Stimulated activated CD8-positive, alpha-beta memory T cell treated with anti-CD3 and anti-CD28 coated beads, Interleukin-15, amount 100 ng/mL, for 4 hours (primary cell): ENCODE data around the gene RNF225.
A peak's percentile ranks its signal among the peaks of the same experiment; 100 is the strongest.
"Not testable (repeated sequence)": the region's sequence is repeated elsewhere in the genome, so short reads cannot be mapped to it uniquely, and the experiment has no call there.

Source experiments
- DNase-seq, 2 donors: peaks; one replicate each; pipeline ENCODE4 v3.0.0-alpha.2; 2020; ENCODE audit warnings: low read depth in 2 of 2

Gene RNF225

DNA sequence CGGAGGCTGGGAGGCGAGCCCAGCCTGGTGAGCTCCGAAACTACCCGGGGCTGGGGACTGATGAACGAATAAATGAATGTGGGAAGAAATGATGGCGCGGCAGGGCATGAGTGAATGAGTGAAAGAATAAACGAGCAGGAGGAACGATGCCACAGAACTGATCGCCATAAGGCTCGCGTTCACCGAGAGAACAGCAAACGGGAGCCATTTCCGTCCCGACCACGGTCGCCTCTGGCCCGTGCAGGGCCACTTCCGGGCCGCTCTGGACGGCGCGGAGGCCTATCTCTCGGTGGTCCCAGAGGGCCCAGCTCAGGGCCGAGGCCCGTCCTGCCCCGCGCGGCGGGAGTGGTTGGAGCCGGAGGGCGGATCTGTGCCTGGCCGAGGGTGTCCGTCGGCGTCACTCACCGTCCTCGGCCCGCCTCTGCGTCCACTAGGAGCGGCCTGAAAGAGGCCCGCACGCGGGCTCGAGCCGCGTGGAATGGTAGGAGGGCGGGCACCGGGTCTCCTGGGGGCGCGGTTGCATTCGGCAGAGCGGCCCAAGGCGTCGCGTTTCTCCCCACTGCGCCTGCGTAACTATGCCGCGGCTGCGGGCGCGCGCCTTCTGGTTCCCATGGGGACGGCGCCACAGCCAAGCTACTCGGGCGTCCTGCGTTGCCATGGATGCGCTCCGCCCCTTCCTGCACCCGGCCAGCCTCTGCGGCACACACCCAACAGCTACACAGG, 33.0 kb upstream of the RNF225 start, which contains the start of gene ZNF497:
Gene ZNF497 (minus strand): TSS at position 480 of the 723 bp plus-strand sequence. CDS start 5,116 bp downstream, outside the sequence.
- DNase-seq, result peak; percentile 93 to 95

DNA sequence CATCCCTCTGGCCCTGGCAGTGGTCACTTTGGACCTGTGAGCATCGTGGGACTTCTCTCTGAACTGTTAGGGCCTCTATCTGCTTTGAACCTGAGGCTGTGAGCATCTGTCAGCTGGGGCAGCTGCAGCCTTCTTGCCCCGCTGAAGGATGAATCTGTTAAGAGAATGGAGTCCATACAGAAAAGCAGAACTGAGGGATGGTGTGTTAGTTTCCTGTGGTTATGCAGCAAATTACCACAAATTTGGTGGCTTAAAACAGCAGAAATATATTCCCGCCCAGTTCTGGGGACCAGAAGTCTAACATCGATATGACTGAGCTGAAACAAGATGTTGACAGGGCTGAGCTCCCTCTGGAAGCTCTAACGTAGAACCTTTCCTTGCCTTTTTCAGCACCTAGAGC, 31.3 kb upstream of the RNF225 start:
- no peak for DNase-seq

DNA sequence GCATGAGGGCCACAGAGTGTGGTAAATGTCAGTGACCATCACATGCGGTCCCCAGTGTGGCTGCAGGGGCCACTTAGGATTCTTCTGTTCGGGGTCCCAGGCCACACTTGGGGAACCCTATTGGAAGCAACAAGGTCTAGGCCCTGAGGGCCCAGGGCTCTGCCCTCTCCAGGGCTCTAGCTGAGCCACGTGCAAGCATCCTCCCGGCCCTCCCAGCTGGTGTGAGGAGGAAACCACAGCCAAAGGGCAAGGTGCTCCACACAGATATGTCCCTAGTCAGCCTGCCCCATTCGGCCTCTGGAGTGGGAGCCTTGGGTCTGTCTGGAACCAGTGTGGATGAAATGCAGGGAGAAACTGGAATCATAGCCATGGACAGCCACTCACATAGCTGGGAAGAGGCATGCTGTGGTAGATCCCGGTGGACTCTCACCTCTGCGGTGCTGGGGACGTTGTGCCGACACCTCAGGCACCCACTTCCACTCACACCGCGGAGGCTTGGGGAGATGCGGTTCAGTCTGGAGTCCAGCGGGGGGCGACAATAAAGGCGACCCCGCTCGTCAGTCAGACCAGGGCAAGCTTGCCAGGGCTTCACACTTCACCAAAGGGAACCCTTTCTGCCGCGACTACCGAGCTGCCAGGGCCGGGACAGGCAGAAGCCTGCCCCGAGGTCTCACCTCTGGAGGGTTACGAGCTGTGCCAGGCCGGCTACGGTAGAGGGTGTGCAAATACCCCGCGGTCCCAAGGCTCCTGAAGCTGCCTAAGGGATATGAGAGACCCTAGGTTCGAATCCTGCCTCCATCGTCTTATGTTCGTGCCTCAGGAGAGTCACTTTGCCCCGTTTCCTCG, 28.6 kb upstream of the RNF225 start:
- DNase-seq, result no peak

DNA sequence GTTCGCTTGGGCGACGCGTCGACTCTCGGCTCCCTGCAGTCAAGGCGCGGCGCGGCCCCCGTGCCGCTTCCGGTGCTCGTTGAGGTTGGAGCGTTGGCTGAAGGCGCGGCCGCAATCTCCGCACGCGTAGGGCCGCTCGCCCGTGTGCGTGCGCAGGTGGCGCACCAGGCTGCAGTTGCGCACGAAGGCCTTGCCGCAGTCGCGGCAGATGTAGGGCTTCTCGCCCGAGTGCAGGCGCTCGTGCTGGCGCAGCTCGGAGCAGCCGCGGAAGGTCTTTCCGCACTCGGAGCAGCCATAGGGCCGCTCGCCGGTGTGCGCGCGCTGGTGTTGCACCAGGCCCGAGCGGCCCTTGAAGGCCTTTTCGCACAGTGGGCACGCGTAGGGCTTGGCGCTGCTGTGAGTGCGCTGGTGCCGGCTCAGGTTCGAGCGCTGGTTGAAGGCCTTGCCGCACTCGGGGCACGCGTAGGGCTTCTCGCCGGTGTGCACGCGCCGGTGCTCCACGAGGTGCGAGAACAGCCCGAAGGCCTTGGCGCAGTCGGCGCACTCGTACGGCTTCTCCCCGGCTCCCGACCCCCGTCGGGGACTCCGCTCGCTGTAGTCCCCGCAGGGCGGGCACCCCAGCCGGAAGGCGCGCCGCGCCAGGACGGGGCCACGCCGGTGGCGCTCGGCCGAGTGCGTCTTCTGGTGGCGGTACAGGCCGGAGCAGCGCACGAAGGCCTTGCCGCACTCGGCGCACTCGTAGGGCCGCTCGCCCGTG, 27.6 kb upstream of the RNF225 start:
- DNase-seq, result no peak

DNA sequence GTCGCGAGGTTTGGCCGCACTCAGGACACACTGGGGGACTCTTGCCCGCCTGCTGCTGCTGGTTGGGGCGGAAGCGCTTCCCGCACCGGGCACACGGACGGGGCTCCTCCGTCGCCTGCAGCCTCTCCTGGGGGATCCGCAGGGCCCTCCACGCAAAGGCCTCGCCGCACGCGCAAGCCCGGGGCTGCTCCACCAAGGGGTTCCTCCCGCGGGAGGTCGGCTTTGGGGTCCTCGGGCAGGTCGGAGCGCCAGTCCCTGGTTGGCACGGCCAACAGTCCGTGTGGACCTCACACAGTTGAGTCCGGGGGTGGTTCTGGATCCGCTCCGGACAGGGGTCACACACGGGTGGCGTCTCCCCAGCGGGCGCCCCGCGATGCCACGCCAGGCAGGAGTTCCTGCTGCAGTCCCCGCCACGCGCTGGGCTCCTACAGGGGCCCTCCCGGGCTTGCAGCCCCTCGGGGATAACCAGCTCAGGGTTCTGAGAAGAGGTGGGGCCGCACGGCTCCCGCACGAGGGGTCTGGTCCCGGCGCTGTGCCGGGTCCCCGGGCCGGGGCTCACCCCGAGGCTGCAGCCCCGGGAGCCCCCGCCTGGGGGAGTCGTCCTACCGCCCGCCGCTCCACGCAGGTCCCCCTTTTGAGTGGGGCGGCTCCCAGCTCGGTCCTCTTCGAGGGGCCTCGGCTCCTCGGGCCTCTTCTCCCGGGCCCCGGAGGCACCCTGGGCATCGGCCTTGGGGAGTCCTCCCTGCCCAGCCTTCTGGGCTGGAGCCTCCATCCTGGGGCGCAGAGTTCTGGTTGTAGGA, 26.7 kb upstream of the RNF225 start:
- no peak for DNase-seq

DNA sequence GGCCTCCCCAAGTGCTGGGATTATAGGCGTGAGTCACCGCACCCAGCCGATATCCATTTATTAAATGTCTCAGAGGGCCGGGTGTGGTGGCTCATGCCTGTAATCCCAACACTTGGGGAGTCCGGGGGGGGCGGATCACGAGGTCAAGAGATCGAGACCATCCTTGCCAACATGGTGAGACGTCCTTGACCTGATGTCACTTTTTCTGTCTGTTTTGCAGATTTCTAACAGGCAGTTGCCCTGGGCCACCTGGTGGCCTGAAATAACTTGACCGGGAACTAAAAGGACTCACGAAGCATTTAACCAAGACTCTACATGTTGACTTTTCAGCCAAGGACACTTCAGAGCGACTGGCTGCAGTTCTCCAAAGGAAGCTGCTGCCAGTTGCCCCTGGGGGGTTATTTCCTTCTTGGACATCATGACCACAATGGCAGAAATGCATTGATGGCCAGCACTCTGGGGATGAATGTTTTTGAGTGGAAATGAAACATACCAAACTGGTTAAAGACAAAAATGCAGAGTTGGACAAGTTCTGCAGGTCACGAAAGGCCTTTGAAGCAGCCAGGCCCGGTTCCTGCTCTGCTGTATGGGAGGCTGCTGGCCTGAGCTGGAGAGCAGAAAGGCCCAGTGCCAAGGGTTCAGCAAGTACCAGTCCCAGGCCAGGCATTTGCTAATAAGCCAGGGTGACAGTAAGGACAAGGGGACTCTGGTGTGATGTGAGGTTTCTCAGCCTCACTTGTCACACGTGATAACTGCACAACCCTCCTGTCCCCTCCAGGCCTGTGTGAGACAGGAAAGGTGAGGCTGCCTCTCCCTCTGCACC, 22.9 kb upstream of the RNF225 start:
- DNase-seq, result no peak

DNA sequence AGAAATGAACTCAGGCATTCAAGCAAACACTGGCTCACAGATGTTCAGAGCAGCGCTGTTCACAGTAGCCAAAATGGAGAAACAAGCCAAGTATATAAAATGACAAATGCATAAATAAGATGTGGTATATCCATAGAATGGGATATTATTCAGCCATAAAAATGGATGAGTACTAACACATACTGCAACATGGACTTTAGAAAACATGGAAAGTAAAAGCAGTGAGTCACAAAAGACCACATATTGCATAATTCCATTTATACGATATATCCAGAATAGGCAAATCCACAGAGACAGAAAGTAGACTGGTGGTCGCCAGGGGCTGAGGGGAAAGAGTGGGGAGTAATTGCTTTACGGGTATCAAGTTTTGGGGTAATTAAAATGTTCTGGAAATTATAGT, 21.3 kb upstream of the RNF225 start:
- DNase-seq, result no peak

DNA sequence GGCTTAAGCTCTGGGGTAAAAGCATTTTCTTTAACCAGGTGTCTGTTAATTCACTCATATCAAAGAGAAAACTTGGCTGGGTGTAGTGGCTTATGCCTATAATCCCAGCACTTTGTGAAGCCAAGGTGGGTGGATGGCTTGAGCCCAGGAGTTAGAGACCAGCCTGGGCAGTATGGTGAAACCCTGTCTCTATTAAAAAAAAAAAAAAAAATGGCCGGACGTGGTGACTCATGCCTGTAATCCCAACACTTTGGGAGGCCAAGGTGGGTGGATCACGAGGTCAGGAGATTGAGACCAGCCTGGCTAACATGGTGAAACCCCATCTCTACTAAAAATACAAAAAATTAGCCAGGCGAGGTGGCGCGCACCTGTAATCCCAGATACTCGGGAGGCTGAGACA, 18.7 kb upstream of the RNF225 start:
- not testable (repeated sequence) for DNase-seq

DNA sequence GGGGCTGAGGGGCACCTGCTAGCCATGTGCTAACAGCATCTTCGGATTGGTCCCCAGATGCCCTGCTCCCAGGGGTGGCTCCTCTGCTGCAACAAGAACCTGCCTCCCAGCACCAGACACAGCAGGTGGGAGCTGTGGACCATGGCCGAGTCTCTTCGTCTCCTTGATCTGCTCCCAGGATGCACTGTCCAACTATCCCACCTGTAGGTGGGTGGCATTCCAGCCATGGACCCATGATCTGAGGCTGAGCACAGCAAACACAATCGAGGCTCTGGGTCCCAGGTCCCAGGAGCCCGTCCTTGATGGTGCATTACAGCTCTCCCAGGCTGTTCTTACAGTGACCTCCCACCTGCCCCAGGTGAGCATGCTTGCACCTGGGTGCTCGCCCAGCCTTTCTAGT, 16.2 kb upstream of the RNF225 start:
- DNase-seq, result no peak

DNA sequence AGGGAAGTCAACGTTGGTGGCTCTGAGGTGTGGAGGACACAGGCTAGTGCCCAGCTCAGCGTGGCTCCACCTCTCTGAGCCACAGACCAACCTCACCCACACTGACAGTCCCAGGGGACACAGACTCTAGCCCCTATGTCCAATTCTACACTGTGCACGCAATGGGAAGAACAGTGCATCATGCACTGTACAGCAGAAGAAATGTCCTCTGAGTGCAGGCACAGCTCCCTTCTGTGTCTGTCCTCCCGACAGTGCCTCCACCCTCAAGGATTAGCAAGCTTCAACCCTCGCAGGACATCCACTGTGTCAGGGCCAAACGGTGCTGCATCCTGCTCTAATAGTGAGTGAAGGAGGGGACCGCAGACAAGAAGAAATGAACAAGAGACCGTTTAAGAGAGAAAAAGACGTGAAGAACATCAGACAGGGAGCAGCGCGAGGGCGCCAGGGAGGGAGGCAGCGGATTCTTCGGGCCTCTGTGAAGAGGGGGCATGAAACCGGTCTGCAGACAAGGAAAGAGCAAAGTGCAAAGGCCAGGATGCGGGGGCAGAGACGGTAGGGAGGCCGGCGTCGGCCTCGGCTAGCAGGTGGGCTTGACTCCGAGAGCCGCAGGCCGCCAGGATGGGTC, 15.3 kb upstream of the RNF225 start:
- DNase-seq, result no peak

DNA sequence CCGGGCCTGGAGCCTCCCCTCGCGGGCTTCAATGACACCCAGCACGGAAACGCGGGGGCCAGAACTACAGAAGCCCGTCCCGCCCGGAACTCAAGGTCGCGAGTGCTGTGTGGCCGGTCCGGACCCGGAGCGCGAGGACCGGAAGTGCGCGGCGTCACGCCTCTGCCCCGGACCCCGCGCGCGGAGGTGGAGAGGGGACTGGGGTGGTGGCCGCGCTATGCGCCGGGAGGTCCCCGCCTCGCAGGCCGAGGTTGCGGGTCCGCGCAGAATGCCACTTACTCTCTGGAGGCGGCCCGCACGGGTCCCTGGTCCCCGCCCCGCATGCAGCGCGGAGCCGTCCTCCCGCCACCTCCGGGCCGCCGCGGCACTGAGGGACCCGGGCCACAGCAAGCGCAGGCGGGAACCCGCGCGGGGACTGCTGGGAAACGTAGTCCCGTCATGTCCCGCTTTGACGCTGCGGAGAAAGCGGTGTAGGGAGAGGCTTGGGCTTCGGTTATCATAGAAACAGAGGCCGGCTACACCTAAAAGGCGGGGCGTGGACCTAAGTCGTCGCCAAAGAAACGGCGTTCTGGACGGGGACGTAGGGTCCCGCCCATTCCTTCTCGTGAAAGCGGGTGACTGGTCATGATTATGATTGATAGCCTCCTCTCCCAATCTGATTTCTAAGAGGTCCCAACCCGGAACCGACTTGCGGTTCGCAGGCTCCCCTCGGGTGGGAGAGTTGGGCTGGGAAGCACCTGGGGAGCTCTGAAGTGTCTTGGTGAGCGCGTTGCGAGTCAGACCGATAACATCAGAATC, 14.6 kb upstream of the RNF225 start, which contains the start of gene ZNF837:
Gene ZNF837 (minus strand): TSS at position 369 of the 798 bp plus-strand sequence. CDS start 11,698 bp downstream, outside the sequence.
- peak; percentile 95 to 98 for DNase-seq

DNA sequence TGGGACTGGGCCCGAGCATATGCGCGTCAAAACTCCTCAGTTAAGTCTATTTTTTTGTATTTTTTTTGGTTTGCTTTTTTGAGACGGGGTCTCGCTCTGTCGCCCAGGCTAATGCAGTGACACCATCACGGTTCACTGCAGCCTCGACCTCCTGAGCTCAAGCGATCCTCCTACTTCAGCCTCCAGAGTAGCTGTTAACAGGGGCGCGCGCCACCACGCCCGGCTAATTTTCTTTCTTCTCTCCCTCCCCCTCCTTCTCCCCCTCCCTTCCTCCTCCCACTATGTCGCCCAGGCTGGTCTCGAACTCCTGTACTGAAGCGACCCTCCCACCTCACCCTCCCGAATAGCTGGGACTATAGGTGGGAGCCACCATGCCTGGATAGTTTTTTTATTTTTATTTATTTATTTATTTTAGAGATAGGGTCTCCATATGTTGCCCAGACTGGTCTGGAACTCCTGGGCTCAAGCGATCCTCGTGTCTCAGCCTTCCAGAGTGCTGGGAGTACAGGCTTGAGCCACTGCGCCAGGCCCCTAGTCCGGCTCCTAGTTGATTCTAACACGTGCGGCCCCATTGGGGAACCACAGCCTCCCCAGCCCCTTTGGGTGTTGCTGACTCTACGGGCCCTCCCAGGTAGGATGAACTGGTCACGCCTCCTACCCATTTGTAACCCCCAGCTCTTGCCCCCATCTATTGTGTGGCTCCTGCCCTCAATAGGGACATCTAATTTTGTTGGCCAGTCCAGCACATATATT, 13.8 kb upstream of the RNF225 start:
- DNase-seq, result no peak

DNA sequence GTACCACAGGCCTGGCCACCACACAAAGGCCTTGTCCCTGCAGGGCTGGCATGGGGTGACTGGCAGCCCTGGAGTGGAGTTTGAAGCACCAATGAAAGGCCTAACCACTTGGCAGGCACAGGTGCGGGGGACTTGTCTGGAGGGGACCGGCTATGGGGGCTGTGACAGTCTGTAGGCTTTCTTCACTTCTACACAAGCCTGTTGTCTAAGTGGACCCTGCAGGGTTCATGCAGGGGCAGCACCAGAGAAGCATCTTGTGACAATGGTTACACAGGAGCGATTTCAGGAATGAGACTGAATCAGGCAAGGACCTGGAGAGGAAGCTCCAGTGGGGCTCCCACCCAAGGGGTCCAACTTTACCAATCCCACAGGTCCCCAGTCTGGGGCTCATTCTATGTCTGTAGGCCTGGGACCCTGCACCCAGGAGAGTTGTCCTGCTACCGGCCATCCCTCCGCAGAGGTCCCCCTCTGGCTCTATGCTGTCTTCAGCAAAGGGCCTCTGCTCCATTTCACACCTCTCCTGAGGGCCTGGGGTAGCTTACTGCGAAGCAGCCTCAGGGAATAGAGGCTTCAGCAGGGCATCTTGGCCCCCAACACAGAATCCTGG, 12.4 kb upstream of the RNF225 start:
- no peak for DNase-seq

DNA sequence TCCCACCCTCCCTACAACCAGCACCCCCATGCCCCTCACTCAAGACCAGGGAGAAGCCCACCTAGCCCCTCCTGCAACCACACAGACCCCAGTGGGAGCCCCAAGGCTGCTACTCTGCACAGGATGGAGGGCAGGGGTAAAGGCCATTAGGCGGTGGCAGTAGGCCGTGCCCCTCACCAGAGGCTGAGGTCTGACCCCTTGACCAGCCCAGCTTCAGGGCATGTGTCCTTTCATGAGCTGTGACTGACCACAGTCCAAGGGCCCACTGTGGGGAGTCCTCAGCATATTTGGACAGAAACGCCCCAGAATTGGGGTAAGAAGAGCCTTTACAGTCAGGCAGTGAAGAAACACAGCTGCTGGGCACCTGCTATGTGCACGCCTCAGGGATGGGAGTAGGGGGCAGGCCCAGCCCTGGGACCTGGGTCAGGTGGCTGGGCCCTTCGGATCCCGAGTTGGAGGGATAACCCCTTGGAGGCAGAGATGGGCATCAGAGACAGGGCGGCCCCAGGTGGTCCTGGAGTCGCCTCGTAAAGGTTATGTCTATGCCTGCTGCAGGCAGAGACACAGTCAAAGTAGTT, 10.1 kb upstream of the RNF225 start:
- no peak for DNase-seq

DNA sequence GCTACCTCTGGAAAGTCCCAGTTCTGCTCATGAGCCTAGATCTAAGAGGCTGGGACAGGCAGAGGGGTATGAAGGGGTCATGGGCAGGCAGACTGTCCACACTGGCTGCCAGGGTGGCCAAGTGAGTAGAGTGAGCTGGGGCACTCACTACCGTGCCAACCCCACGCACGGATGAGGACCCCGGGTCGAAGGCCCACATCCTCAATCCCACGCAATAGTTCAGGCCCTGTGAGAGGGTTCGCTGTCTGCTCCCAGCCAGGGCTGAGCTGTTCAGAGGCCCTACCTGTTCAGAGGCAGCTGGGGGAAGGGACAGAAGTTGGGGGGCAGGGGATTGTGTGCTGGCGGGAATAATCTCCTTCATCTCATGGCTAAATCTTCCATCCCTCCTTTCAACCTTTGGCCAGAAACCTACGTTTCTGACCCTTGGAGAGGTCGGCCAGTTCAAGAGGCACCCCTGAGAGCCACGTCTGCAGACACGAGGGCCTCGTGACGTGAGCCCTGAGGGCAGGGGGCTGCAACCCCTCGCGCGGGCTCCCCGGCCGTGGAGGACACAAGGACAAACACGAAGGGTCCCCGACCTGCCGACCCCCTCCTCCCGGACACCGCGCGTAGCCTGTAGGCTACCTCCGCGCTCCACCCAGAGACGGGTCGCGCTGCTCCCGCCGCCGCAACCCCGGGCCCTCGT, 9.4 kb upstream of the RNF225 start:
- DNase-seq, result no peak

DNA sequence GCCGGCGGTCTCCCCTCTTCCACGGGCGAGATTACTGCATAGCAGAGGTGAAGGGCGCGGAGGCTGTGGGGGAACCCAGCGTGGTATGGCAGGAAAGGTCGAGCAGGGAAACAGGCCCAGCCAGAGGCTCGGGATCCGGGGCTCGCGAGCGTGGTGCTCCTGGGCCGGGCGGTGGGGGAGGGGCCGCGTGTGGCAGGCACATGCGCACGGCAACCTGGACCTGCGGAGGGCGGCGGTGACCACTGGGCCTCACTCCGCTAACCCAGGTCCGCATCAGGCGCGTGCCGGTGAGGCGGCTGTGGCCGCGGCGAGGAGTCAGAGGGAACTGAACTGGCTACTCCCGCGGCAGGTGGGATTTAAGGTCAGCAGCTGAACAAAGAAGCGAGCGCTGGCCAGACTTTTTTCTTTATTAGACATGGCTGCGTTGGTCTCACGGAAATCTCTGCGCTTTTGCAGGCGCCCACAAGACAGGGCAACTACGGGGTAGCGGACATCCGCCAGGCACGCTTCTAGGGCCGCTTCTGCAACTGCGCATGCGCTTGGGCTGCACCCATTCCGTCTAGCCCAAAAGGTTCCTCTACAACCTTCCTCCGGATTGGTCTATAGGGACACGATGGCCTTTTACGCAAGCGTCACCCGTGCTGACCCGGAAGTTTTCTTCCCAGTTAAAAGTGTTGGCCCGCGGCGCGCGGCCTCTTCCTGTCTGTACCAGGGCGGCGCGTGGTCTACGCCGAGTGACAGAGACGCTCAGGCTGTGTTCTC, 8.7 kb upstream of the RNF225 start, which contains the start of gene RPS5:
Gene RPS5 (plus strand): TSS at position 694 of the 762 bp plus-strand sequence. CDS start 869 bp downstream, outside the sequence.
- DNase-seq, result peak; percentile 89 to 94
